ENCODE measurements around the gene SUGCT.

SUGCT gene

GRCh38 chr7:40310258-40310657 lies 175.5 kb downstream of the SUGCT start:
- TF ChIP-seq CTCF (IDR thresholded peaks at IDR 0.05; ENCODE audit: control extremely low read depth, extremely low read depth, low read depth, missing control alignments): no peak
- CTCF ChIA-PET: no interaction called here
- POLR2A ChIA-PET: no interaction called here
- DNase-seq (ENCODE audit: extremely low spot score): no peak

- ChIA-PET POLR2A (no interaction called here), CTCF (no interaction called here)
- peak; percentile 45 for DNase-seq (ENCODE audit: extremely low spot score)
- no peak for TF ChIP-seq CTCF (IDR thresholded peaks at IDR 0.05; ENCODE audit: control extremely low read depth, extremely low read depth, low read depth, missing control alignments)
These were observed 176.5 kb downstream of the SUGCT start for GRCh38 chr7:40311307-40311706.

- POLR2A ChIA-PET: no interaction called here
- no peak for DNase-seq (ENCODE audit: extremely low spot score)
- TF ChIP-seq CTCF (IDR thresholded peaks at IDR 0.05; ENCODE audit: control extremely low read depth, extremely low read depth, low read depth, missing control alignments): no peak
- CTCF ChIA-PET: interaction anchor here (1.0 kb wide), 1 partner anchor 83 kb away, joined by 3 read pairs; no protein-coding TSS in a partner anchor
These were observed 180.5 kb downstream of the SUGCT start for GRCh38 chr7:40315277-40315676.

GRCh38 chr7:40316176-40316575 lies 181.4 kb downstream of the SUGCT start:
- TF ChIP-seq CTCF (IDR thresholded peaks at IDR 0.05; ENCODE audit: control extremely low read depth, extremely low read depth, low read depth, missing control alignments): no peak
- no peak for DNase-seq (ENCODE audit: extremely low spot score)
- CTCF ChIA-PET: interaction anchor here (1.5 kb wide), 1 partner anchor 12 kb away, joined by 3 read pairs; no protein-coding TSS in a partner anchor
- POLR2A ChIA-PET: interaction anchor here (0.6 kb wide), 1 partner anchor 83 kb away, joined by 3 read pairs; no protein-coding TSS in a partner anchor

GRCh38 chr7:40324914-40325313 lies 190.1 kb downstream of the SUGCT start:
- DNase-seq (ENCODE audit: extremely low spot score): no peak
- CTCF ChIA-PET: no interaction called here
- POLR2A ChIA-PET: no interaction called here
- no peak for TF ChIP-seq CTCF (IDR thresholded peaks at IDR 0.05; ENCODE audit: control extremely low read depth, extremely low read depth, low read depth, missing control alignments)

- CTCF ChIA-PET: no interaction called here
- POLR2A ChIA-PET: no interaction called here
- no peak for DNase-seq (ENCODE audit: extremely low spot score)
- no peak for TF ChIP-seq CTCF (IDR thresholded peaks at IDR 0.05; ENCODE audit: control extremely low read depth, extremely low read depth, low read depth, missing control alignments)
These were observed 192.3 kb downstream of the SUGCT start for GRCh38 chr7:40327113-40327512.

- DNase-seq (ENCODE audit: extremely low spot score): no peak
- POLR2A ChIA-PET: no interaction called here
- no peak for TF ChIP-seq CTCF (IDR thresholded peaks at IDR 0.05; ENCODE audit: control extremely low read depth, extremely low read depth, low read depth, missing control alignments)
- CTCF ChIA-PET: interaction anchor here (1.1 to 1.2 kb wide), 2 partner anchors 12 to 1377 kb away, joined by 3 to 5 read pairs; no protein-coding TSS in a partner anchor
These were observed 193.1 kb downstream of the SUGCT start for GRCh38 chr7:40327873-40328272.
